ENCODE results near the gene ARL11.
A peak's percentile ranks its signal among the peaks of the same experiment; 100 is the strongest.
"Not testable (repeated sequence)": the region's sequence is repeated elsewhere in the genome, so short reads cannot be mapped to it uniquely, and the experiment has no call there.

The ARL11 gene

DNA sequence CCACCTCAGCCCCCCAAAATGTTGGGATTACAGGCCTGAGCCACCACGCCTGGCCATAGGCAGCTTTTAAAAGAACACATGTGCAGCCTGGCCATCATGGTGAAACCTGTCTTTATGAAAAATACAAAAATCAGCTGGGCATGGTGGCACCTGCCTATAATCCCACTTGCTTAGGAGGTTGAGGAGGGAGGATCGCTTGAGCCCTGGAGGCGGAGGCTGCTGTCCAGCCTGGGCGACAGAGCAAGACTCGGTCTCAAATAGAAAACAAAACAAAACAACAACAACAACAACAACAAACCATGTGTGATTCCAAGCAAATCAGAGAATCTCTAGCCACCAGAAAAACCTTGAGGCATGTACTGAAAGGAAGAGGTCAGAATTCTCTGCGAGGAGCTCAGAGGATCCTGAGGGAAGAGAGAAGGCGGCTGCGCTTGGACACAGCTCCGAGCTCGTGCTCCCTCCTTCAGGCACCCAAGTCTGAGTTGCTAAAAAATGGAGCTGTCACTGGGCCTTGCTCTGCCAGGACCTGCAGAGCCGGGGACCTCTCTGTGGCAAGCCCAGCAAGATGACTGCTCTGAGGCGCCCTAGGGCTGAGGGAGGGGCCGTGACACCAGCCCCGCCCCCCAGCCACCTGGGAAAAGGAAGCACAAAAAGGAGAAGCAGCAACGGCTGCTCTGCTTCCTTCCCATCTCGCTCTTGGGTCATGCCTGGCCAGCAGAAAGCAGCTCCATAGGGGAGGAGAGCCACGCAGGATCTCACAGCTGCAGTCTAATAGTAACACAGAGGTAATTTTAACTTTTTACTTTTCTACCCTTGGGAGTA lies at the start of gene ARL11:
Gene ARL11 (plus strand): TSS at position 677 of the 822 bp plus-strand sequence. CDS start 1,941 bp downstream, outside the sequence.
- Histone ChIP-seq H3K4me3 (ENCODE audit: low read length in 2 of 2) (peak within 1 kb of the TSS in 1 of 2 donors; percentile 8), H3K27me3 (ENCODE audit: control insufficient read depth in 1 of 2, insufficient read depth in 2 of 2, low read length in 2 of 2) (no peaks in the 10 kb centered on the region), H3K9ac (ENCODE audit: low read length in 2 of 2) (no peak within 1 kb of the TSS), H3K4me1 (ENCODE audit: control insufficient read depth, insufficient read depth, low read length) (no peaks in the 10 kb centered on the region), H3K9me3 (ENCODE audit: control insufficient read depth in 2 of 2, low read length in 2 of 2) (no peaks in the 10 kb centered on the region), H3K27ac (ENCODE audit: low read length) (no peak within 1 kb of the TSS), H3K36me3 (ENCODE audit: control insufficient read depth in 2 of 2, insufficient read depth in 2 of 2, low read length in 2 of 2) (no peaks in the 10 kb centered on the region)

DNA sequence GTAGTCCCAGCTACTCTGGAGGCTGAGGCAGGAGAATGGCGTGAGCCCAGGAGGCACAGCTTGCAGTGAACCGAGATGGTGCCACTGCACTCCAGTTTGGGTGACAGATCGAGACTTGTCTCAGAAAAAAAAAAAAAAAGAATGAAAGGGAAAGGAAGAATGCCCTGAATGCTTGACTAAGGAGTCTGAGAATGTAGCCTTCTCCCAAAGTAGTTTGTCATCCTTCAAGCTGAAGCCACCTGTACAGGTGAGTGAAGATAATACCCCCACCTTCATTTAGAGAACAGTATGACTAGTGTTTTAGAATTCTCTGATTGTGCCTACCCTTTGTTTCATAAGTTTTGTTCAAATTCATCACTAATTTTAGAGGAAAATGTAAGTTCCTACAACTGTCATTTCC lies 48.8 kb upstream of the ARL11 start:
- Histone ChIP-seq H3K27ac (ENCODE audit: low read length) (no peak overlapping the region), H3K4me1 (ENCODE audit: control insufficient read depth, insufficient read depth, low read length) (peaks cover under 1% of the 10 kb centered on the region), H3K9me3 (ENCODE audit: control insufficient read depth in 2 of 2, low read length in 2 of 2) (no peaks in the 10 kb centered on the region), H3K27me3 (ENCODE audit: control insufficient read depth in 1 of 2, insufficient read depth in 2 of 2, low read length in 2 of 2) (no peaks in the 10 kb centered on the region), H3K9ac (ENCODE audit: low read length in 2 of 2) (no peak overlapping the region), H3K36me3 (ENCODE audit: control insufficient read depth in 2 of 2, insufficient read depth in 2 of 2, low read length in 2 of 2) (peaks cover 5% of the 10 kb centered on the region in 2 donors), H3K4me3 (ENCODE audit: low read length in 2 of 2) (no peak overlapping the region)

DNA sequence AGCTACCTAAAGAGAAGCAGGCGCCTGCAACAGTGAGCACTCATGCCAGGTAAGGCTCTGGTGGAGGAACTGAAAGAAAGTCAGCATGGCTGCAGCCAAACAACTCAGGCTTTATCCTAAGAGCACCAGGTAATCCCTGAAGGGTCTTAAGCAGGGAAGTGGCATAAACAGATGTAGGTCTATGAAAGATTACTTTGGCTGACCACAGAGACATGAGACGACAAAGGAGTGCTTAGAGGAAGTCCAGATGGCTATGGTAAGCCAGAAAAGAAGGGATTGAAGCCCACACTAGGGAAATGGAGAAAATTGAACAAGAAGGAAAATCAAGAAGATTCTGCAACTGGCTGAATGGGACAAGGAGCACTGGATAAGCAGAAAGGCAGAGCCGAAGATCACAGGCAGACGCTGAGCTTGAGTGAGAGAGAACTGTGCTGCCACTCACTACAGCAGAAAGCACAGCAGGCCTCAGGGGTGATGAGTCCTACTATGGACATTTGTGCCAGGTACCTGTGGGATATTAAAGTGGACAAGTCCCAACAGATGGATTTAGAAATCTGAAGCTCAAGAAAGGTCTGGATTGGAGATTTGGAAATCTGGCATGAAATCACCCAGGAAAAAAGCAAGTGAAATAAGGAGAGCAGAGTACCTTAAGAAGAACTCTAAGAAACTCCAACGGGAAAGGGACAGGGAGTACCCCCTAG lies 47.2 kb upstream of the ARL11 start:
- Histone ChIP-seq H3K36me3 (ENCODE audit: control insufficient read depth in 2 of 2, insufficient read depth in 2 of 2, low read length in 2 of 2) (peaks cover 5% of the 10 kb centered on the region in 2 donors), H3K4me3 (ENCODE audit: low read length in 2 of 2) (no peak overlapping the region), H3K9ac (ENCODE audit: low read length in 2 of 2) (no peak overlapping the region), H3K9me3 (ENCODE audit: control insufficient read depth in 2 of 2, low read length in 2 of 2) (no peaks in the 10 kb centered on the region), H3K4me1 (ENCODE audit: control insufficient read depth, insufficient read depth, low read length) (peaks cover 10% of the 10 kb centered on the region), H3K27me3 (ENCODE audit: control insufficient read depth in 1 of 2, insufficient read depth in 2 of 2, low read length in 2 of 2) (no peaks in the 10 kb centered on the region), H3K27ac (ENCODE audit: low read length) (no peak overlapping the region)

DNA sequence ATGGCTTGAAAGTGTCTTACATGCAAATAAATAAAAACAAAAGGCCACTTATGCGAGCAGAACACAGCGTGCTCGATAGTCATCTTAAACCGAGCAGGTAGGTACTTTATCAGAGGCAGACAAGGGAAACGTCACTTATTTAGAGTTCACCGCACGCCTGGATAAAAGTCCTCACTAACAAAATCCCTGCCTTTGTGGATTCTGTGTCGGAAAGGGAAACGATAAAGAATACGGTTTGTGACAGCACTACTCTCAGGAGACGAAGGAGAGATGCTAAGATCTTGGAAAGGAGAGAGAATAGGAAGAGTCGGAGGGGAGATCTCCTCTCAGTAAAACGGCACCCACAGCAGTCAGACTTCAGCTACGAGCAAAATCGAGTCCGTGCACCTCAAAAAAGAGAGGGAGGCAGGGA lies 43.5 kb upstream of the ARL11 start:
- Histone ChIP-seq H3K27me3 (ENCODE audit: control insufficient read depth in 1 of 2, insufficient read depth in 2 of 2, low read length in 2 of 2) (no peaks in the 10 kb centered on the region), H3K9ac (ENCODE audit: low read length in 2 of 2) (peak overlapping the region; percentile 80 to 86)

DNA sequence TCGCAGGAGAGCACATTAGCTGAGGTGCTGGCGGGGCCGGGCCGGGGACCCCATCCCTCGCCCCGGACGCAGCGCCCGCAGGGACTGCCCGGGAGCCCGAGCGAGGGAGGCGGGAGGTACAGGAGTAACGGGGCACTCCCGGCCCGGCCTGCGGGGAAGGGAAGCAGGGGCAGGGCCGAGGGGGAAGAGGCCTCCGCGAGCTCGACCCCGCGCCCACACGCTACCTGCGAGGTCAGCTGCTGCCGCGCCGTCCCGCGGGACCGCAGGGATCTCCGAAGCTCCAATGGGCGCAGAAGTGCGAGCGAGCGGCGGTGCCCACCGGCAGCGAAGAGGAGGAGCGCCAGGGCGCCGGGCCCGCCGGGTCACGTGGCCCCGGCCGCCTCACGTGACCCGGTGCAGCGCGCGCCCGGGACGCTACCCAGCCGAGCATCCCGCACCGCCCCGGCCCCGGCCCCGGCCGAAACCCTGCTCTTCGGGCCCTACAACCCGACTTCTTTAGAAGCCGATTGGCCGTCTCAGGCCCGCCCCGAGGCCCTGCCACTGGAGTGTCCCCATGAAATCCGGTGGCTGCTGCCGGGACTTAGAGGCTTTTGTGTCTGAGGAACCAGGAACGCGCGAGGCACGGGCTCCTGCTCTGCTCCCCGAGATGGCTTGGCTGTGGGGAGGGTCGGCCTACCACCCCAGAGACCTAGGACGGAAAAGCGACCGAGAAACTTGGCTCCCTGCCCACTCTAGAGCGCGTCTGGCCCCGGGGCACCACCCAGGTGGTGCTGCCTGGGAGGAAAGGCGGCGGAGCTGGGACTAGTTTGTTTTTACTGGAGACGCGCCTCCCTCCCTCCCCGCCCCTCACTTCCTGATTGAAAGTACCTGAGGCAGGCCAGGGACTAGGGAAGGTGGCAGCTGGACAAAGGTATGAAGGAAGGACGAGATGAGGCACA lies 42.8 kb upstream of the ARL11 start, which contains the start of gene RCBTB1:
Gene RCBTB1 (minus strand): TSS at position 339 of the 938 bp plus-strand sequence. CDS start 18,279 bp downstream, outside the sequence.
- H3K9me3 ChIP-seq (ENCODE audit: control insufficient read depth in 2 of 2, low read length in 2 of 2) = no peaks in the 10 kb centered on the region
- no peaks in the 10 kb centered on the region for H3K27me3 ChIP-seq (ENCODE audit: control insufficient read depth in 1 of 2, insufficient read depth in 2 of 2, low read length in 2 of 2)
- peak within 1 kb of the TSS; percentile 87 to 88 for H3K4me3 ChIP-seq (ENCODE audit: low read length in 2 of 2)
- H3K27ac ChIP-seq (ENCODE audit: low read length) = peak within 1 kb of the TSS; percentile 62
- H3K4me1 ChIP-seq (ENCODE audit: control insufficient read depth, insufficient read depth, low read length) = peaks cover 12% of the 10 kb centered on the region
- H3K9ac ChIP-seq (ENCODE audit: low read length in 2 of 2) = peak within 1 kb of the TSS; percentile 80 to 87
- peaks cover 0 to 3% of the 10 kb centered on the region in 2 donors for H3K36me3 ChIP-seq (ENCODE audit: control insufficient read depth in 2 of 2, insufficient read depth in 2 of 2, low read length in 2 of 2)

More for the DNA sequence above, 43.5 kb upstream of the ARL11 start:
- H3K4me1 ChIP-seq (ENCODE audit: control insufficient read depth, insufficient read depth, low read length) = peaks cover 12% of the 10 kb centered on the region
- H3K36me3 ChIP-seq (ENCODE audit: control insufficient read depth in 2 of 2, insufficient read depth in 2 of 2, low read length in 2 of 2) = peaks cover 2 to 3% of the 10 kb centered on the region in 2 donors
- H3K27ac ChIP-seq (ENCODE audit: low read length) = no peak overlapping the region
- no peaks in the 10 kb centered on the region for H3K9me3 ChIP-seq (ENCODE audit: control insufficient read depth in 2 of 2, low read length in 2 of 2)
- H3K4me3 ChIP-seq (ENCODE audit: low read length in 2 of 2) = peak overlapping the region; percentile 87 to 88

DNA sequence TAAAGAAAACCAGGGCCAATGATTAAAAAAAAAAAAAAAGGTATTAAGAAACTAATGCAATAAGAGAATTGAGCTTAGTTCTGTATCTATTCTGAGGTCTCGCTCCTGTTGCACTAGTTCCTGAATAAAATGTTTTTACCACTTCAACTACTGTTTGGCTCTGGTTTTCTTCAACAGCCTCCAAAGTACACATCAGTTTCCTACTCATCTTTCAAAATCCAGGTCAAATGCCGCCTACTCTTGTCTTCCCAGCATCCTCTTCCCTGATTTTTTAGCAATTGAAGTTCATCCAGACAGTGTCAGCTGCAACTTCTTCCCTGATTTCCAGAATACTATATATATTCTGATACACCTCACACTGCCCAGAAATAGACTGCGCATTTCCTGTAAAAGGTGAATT lies 41.6 kb upstream of the ARL11 start:
- Histone ChIP-seq H3K4me3 (ENCODE audit: low read length in 2 of 2) (no peak overlapping the region), H3K9me3 (ENCODE audit: control insufficient read depth in 2 of 2, low read length in 2 of 2) (no peaks in the 10 kb centered on the region), H3K9ac (ENCODE audit: low read length in 2 of 2) (no peak overlapping the region), H3K36me3 (ENCODE audit: control insufficient read depth in 2 of 2, insufficient read depth in 2 of 2, low read length in 2 of 2) (no peaks in the 10 kb centered on the region), H3K4me1 (ENCODE audit: control insufficient read depth, insufficient read depth, low read length) (peaks cover 12% of the 10 kb centered on the region), H3K27me3 (ENCODE audit: control insufficient read depth in 1 of 2, insufficient read depth in 2 of 2, low read length in 2 of 2) (no peaks in the 10 kb centered on the region), H3K27ac (ENCODE audit: low read length) (no peak overlapping the region)

DNA sequence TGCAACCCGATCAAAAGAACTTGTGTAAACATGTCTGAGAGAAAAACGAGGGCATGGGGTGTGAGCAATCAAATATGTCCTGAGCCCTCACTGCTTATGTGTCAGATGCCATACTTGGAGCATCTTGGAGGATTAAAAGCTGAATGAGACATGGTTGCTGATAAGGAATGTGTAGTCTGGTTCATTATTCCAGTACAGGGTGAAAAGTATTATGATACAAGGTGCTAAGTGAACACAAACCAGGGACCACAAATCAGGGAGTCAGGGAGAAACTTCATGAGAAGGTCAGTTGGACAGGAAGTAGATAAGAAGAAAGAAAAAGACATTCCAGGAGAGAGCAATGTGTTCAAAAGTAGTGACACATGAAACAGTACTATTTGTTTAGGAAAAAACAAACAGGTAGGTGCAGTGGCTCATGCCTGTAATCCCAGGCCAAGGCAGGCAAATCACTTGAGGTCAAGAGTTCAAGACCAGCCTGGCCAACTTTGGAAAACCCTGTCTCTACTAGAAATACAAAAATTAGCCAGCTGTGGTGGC lies 40.9 kb upstream of the ARL11 start:
- Histone ChIP-seq H3K9ac (ENCODE audit: low read length in 2 of 2) (no peak overlapping the region), H3K27me3 (ENCODE audit: control insufficient read depth in 1 of 2, insufficient read depth in 2 of 2, low read length in 2 of 2) (no peaks in the 10 kb centered on the region), H3K4me3 (ENCODE audit: low read length in 2 of 2) (no peak overlapping the region), H3K27ac (ENCODE audit: low read length) (no peak overlapping the region), H3K9me3 (ENCODE audit: control insufficient read depth in 2 of 2, low read length in 2 of 2) (no peaks in the 10 kb centered on the region), H3K36me3 (ENCODE audit: control insufficient read depth in 2 of 2, insufficient read depth in 2 of 2, low read length in 2 of 2) (no peaks in the 10 kb centered on the region), H3K4me1 (ENCODE audit: control insufficient read depth, insufficient read depth, low read length) (peaks cover 12% of the 10 kb centered on the region)

DNA sequence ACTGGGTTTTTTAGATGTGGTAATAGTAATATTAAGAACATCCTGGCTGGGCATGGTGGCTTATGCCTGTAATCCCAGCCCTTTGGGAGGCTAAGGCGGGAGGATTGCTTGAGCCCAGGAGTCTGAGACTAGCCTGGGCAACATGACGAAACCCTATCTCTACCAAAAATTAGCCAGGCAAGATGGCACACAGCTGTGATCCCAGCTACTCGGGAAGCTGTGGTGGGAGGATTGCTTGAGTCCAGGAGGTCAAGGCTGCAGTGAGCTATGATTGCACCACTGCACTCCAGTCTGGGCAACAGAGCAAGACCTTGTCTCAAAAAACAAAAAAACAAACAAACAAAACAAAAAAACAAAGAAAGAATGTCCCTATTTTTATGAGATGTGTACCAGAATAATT lies 37.6 kb upstream of the ARL11 start:
- not testable (repeated sequence) for H3K9me3 ChIP-seq (ENCODE audit: control insufficient read depth in 2 of 2, low read length in 2 of 2); H3K4me1 ChIP-seq (ENCODE audit: control insufficient read depth, insufficient read depth, low read length); H3K27ac ChIP-seq (ENCODE audit: low read length); H3K4me3 ChIP-seq (ENCODE audit: low read length in 2 of 2); H3K27me3 ChIP-seq (ENCODE audit: control insufficient read depth in 1 of 2, insufficient read depth in 2 of 2, low read length in 2 of 2); H3K9ac ChIP-seq (ENCODE audit: low read length in 2 of 2); H3K36me3 ChIP-seq (ENCODE audit: control insufficient read depth in 2 of 2, insufficient read depth in 2 of 2, low read length in 2 of 2)

DNA sequence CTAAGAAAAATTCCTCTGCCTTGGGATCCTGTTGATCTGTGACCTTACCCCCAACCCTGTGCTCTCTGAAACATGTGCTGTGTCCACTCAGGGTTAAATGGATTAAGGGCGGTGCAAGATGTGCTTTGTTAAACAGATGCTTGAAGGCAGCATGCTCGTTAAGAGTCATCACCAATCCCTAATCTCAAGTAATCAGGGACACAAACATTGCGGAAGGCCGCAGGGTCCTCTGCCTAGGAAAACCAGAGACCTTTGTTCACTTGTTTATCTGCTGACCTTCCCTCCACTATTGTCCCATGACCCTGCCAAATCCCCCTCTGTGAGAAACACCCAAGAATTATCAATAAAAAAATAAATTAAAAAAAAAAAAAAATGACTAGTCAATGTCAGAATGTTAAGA lies 34.4 kb upstream of the ARL11 start:
- H3K36me3 ChIP-seq (ENCODE audit: control insufficient read depth in 2 of 2, insufficient read depth in 2 of 2, low read length in 2 of 2); H3K9me3 ChIP-seq (ENCODE audit: control insufficient read depth in 2 of 2, low read length in 2 of 2); H3K4me1 ChIP-seq (ENCODE audit: control insufficient read depth, insufficient read depth, low read length); H3K27me3 ChIP-seq (ENCODE audit: control insufficient read depth in 1 of 2, insufficient read depth in 2 of 2, low read length in 2 of 2); H3K4me3 ChIP-seq (ENCODE audit: low read length in 2 of 2); H3K9ac ChIP-seq (ENCODE audit: low read length in 2 of 2); H3K27ac ChIP-seq (ENCODE audit: low read length): not testable (repeated sequence)

DNA sequence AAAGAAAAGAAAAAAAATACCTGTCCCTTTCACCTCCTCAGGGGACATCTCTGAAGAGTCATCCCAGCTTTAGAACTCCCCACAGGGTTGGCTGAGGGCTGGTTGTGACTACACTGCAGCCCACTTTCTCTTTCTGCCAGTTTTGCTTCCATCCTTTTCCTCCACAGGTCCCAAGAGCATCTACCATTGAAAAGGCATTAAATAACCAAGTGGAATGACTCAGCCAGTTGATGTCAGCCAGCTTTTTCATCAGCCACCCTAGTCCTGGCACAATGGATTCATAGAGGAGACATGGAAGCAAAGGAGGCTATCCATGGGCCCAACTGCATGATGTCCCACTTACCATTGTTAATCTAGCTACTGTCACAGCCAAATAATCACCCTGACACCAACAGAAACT lies 33.7 kb upstream of the ARL11 start:
- Histone ChIP-seq H3K27me3 (ENCODE audit: control insufficient read depth in 1 of 2, insufficient read depth in 2 of 2, low read length in 2 of 2) (no peaks in the 10 kb centered on the region), H3K27ac (ENCODE audit: low read length) (no peak overlapping the region), H3K9me3 (ENCODE audit: control insufficient read depth in 2 of 2, low read length in 2 of 2) (no peaks in the 10 kb centered on the region), H3K4me3 (ENCODE audit: low read length in 2 of 2) (no peak overlapping the region), H3K36me3 (ENCODE audit: control insufficient read depth in 2 of 2, insufficient read depth in 2 of 2, low read length in 2 of 2) (no peaks in the 10 kb centered on the region), H3K9ac (ENCODE audit: low read length in 2 of 2) (no peak overlapping the region), H3K4me1 (ENCODE audit: control insufficient read depth, insufficient read depth, low read length) (no peaks in the 10 kb centered on the region)

Measured in stomach smooth muscle (tissue), 2 donors.